ENCODE measurements around the gene STAB1. TPM values are rescaled to one million over a fixed set of nuclear protein-coding genes. Genes with fewer than 3 reads are reported as not detected.

The STAB1 gene
- total and polyA plus RNA-seq, 2 of the 8 experiments (the other 6 are each of a cell fraction or from before 2014, with no cell fraction given) = 1.0 to 1.9 TPM

DNA sequence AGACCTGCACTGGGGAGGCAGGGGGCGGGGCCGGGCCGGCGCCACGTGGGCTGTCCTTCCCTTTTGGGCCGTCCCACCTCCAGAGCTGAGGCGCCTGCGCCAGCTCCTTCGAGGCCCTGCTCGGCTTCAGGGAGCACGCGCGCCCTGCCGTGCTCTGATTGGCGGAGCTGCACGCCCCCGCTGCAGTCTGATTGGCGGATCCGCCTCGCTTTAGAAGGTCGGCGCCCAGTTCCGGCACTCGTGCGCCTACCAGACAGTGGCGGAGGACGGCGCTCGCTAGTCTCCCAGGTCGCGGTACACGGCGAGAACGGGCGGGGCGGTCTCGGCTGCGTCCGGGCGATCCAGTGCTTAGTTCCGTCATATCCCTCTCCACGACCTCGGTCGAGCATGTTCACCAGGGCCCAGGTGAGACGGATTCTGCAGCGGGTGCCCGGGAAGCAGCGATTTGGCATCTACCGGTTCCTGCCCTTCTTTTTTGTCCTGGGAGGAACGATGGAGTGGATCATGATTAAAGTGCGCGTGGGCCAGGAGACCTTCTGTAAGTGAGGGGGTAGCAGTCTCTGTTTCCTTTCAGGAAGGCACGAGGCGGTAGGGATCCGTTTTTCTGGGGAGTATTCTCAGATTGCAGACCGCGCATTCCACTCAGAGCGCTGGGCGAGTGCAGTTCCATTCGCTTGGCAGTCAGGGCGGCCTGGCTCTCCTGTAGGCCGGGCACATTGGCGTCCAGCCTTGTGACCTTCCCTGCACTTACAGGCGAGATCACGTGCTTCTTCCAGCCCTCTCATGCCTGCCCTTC is 41.4 kb downstream of the STAB1 start, which contains the start of gene UQCC5 (continued):
- TF ChIP-seq TAF7 (optimal IDR thresholded peaks at IDR 0.05; ENCODE audit: borderline replicate concordance, low read depth, low read length) = peak; percentile 90
- TF ChIP-seq SIN3A (conservative IDR thresholded peaks at IDR 0.05 in 1 of 2, IDR thresholded peaks at IDR 0.05 in 1 of 2; ENCODE audit: low read depth in 1 of 2, low read length in 2 of 2) = peak in 1 of 2 experiments; percentile 46; a peak in 1 of 4 replicates
- TF ChIP-seq, protein P1, sequence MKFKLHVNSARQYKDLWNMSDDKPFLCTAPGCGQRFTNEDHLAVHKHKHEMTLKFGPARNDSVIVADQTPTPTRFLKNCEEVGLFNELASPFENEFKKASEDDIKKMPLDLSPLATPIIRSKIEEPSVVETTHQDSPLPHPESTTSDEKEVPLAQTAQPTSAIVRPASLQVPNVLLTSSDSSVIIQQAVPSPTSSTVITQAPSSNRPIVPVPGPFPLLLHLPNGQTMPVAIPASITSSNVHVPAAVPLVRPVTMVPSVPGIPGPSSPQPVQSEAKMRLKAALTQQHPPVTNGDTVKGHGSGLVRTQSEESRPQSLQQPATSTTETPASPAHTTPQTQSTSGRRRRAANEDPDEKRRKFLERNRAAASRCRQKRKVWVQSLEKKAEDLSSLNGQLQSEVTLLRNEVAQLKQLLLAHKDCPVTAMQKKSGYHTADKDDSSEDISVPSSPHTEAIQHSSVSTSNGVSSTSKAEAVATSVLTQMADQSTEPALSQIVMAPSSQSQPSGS (IDR thresholded peaks at IDR 0.05; ENCODE audit: low read length) = 0 out of 2 replicates have a peak, but pooled peaks have one; percentile 69
- TF ChIP-seq, protein P2, sequence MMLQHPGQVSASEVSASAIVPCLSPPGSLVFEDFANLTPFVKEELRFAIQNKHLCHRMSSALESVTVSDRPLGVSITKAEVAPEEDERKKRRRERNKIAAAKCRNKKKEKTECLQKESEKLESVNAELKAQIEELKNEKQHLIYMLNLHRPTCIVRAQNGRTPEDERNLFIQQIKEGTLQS (IDR thresholded peaks at IDR 0.05; ENCODE audit: insufficient read depth, low read depth, low read length) = 0 out of 2 replicates have a peak, but pooled peaks have one; percentile 61
- peak in 1 of 2 experiments; percentile 11; a peak in 1 of 4 replicates for TF ChIP-seq RAD21 (IDR thresholded peaks at IDR 0.05 in 1 of 2, conservative IDR thresholded peaks at IDR 0.05 in 1 of 2; ENCODE audit: low read depth in 2 of 2, low read length in 2 of 2)
- TF ChIP-seq SIX5 (IDR thresholded peaks at IDR 0.05; ENCODE audit: low read depth, low read length) = no peak
- no peak for TF ChIP-seq HDAC2 (IDR thresholded peaks at IDR 0.05; ENCODE audit: borderline replicate concordance in 1 of 2, low read depth in 2 of 2, low read length in 2 of 2)
- TF ChIP-seq ZNF274 (IDR thresholded peaks at IDR 0.05; ENCODE audit: borderline replicate concordance, extremely low read depth, low read length) = no peak
- no peak for TF ChIP-seq TCF12 (IDR thresholded peaks at IDR 0.05; ENCODE audit: low read depth, low read length)
- no peak for TF ChIP-seq FOSL1 (IDR thresholded peaks at IDR 0.05; ENCODE audit: insufficient read depth, low read depth, low read length)
- TF ChIP-seq NRF1 (IDR thresholded peaks at IDR 0.05; ENCODE audit: low read depth, low read length) = peak; percentile 87
- TF ChIP-seq CREB1 (IDR thresholded peaks at IDR 0.05) = no peak; the same call in 1 of the 2 replicates
- 0 out of 2 replicates have a peak, but pooled peaks have one; percentile 44 for TF ChIP-seq KDM5A (IDR thresholded peaks at IDR 0.05; ENCODE audit: low read length)
- TF ChIP-seq PHF8 (conservative IDR thresholded peaks at IDR 0.05; ENCODE audit: low read depth, low read length) = peak; percentile 77
- TF ChIP-seq POU5F1 (IDR thresholded peaks at IDR 0.05; ENCODE audit: low read depth, low read length) = no peak
- peak; percentile 95 for TF ChIP-seq POLR2AphosphoS5 (IDR thresholded peaks at IDR 0.05; ENCODE audit: low read depth, low read length)
- TF ChIP-seq ASH2L (IDR thresholded peaks at IDR 0.05; ENCODE audit: low read length) = peak; percentile 86
- TF ChIP-seq YY1 (IDR thresholded peaks at IDR 0.05; ENCODE audit: low read depth, low read length) = no peak
- TF ChIP-seq KDM1A (IDR thresholded peaks at IDR 0.05; ENCODE audit: borderline replicate concordance, low read length) = no peak
- no peak for TF ChIP-seq SP2 (IDR thresholded peaks at IDR 0.05; ENCODE audit: low read length)
- TF ChIP-seq EGR1 (IDR thresholded peaks at IDR 0.05; ENCODE audit: borderline replicate concordance, low read depth, low read length) = peak; percentile 100
